Colonic mucosa (tissue), 4 donors: ENCODE measurements around the gene BRD3OS. TPM values are rescaled to one million over a fixed set of nuclear protein-coding genes. Genes with fewer than 3 reads are reported as not detected.

Source experiments
- DNase-seq: peaks from one replicate; pipeline ENCODE4 v3.0.0-alpha.2; 2020
- H3K27ac ChIP-seq: fragments of 200-600 bp; one replicate; pipeline ENCODE4 v1.8.0; 2021
- H3K27me3 ChIP-seq: fragments of 200-600 bp; one replicate; pipeline ENCODE4 v1.8.0; 2021
- H3K36me3 ChIP-seq: fragments of 200-600 bp; one replicate; pipeline ENCODE4 v1.8.0; 2021
- H3K4me1 ChIP-seq: fragments of 200-600 bp; one replicate; pipeline ENCODE4 v1.8.0; 2021; ENCODE audit warnings: mild to moderate bottlenecking
- H3K4me3 ChIP-seq: fragments of 200-600 bp; one replicate; pipeline ENCODE4 v1.8.0; 2021
- H3K9ac ChIP-seq, 2 donors: one replicate each; pipeline ENCODE4 v1.7.0; 2013; ENCODE audit warnings: control low read depth in 2 of 2, low read depth in 2 of 2, low read length in 2 of 2
- H3K9me3 ChIP-seq: fragments of 200-600 bp; one replicate; pipeline ENCODE4 v1.8.0; 2021
- CTCF ChIP-seq: fragments of 200-600 bp; IDR thresholded peaks from one replicate; pipeline ENCODE4 v1.8.0; 2022; ENCODE audit warnings: antibody characterized with exemption, mild to moderate bottlenecking
- intact Hi-C: fragments of 100-400 bp; cut with DNase I; formaldehyde crosslinking; loops from one replicate; pipeline ENCODE4 v1.14.1; 2022
- total RNA-seq, 2 donors: library from RNA; stranded (reverse); fragmentation: NEBNext Ultra II Directional in 1 of 2; extraction: Animal tissue kit (Norgen Biotek cat#: 25700) in 1 of 2; gene quantifications; one replicate each; pipeline ENCODE4 v1.2.1, GENCODE V29; 2021
- donor health status: healthy.
- donor health status: DM: no; HTN: no; CAD: no.
- donor health status: DM: no; HTN: no; CAD: no.

Gene BRD3OS
- total RNA-seq, 2 donors from 2014 or later: 5.2 to 6.9 TPM

- no peak for TF ChIP-seq CTCF
- no peak overlapping the region for H3K9ac ChIP-seq
- no peak for DNase-seq
- H3K36me3 ChIP-seq: no peaks in the 10 kb centered on the region
- intact Hi-C loops: no loop called here
- no peak overlapping the region for H3K27ac ChIP-seq
- H3K4me3 ChIP-seq: no peak overlapping the region
- H3K4me1 ChIP-seq: peaks cover 10% of the 10 kb centered on the region
- H3K27me3 ChIP-seq: no peaks in the 10 kb centered on the region
- H3K9me3 ChIP-seq: no peaks in the 10 kb centered on the region
These were observed 35.9 kb downstream of the BRD3OS start for GRCh38 chr9:134061019-134061687.

DNA sequence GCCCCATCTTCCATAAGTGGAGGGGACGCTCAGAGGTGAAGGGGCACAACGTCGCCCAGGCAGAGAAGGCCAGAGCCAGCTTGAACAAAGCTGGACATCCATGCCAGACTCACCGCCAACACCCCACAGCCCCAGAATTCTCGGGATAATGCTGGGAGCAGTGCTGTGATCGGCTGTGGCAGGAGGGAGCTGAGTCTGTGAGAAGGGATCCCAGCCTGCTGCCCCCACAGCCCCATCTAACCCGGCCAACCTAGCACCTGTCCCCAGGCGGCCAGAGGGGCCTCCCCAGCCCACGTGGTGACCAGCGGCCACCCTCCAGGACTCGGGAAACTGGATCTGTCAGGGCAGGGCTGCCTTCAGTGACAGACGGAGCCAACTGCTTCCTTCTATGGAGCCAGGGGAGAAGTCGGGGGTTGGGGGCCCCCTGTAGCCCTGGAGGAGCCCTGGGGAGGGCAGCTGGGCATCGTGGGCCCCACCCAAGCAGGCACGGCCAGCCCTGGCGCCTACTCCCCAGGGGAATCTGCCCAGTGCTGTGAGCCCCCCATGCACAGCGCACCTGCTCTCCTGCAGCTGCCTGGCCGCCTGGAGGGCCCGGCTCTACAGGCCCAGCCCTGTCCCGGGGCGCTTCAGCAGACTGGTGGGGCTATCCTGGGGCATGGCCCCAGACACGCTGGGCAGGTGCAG lies 36.5 kb downstream of the BRD3OS start:
- intact Hi-C loops: no loop called here
- no peak for DNase-seq
- Histone ChIP-seq H3K36me3 (no peaks in the 10 kb centered on the region), H3K27me3 (no peaks in the 10 kb centered on the region), H3K4me1 (peaks cover 3% of the 10 kb centered on the region), H3K27ac (no peak overlapping the region), H3K4me3 (no peak overlapping the region), H3K9ac (no peak overlapping the region), H3K9me3 (no peaks in the 10 kb centered on the region)
- TF ChIP-seq CTCF: no peak

- Histone ChIP-seq H3K27ac (no peak overlapping the region), H3K36me3 (no peaks in the 10 kb centered on the region), H3K9me3 (no peaks in the 10 kb centered on the region), H3K27me3 (no peaks in the 10 kb centered on the region), H3K4me3 (no peak overlapping the region), H3K4me1 (peaks cover 3% of the 10 kb centered on the region), H3K9ac (no peak overlapping the region)
- no peak for TF ChIP-seq CTCF
- DNase-seq: no peak
- intact Hi-C loops: no loop called here
These were observed 37.3 kb downstream of the BRD3OS start for GRCh38 chr9:134062461-134063087.

GRCh38 chr9:134063088-134063570 lies 37.8 kb downstream of the BRD3OS start:
- Histone ChIP-seq H3K4me3 (no peak overlapping the region), H3K27ac (no peak overlapping the region), H3K4me1 (peaks cover 3% of the 10 kb centered on the region), H3K36me3 (no peaks in the 10 kb centered on the region), H3K9me3 (no peaks in the 10 kb centered on the region), H3K27me3 (no peaks in the 10 kb centered on the region), H3K9ac (no peak overlapping the region)
- no peak for DNase-seq
- intact Hi-C loops: no loop called here
- TF ChIP-seq CTCF: no peak

- Histone ChIP-seq H3K9me3 (no peaks in the 10 kb centered on the region), H3K9ac (no peak overlapping the region)
- no peak for DNase-seq
These were observed 38.5 kb downstream of the BRD3OS start for GRCh38 chr9:134063571-134064450.

More at GRCh38 chr9:134063571-134064450, 38.5 kb downstream of the BRD3OS start:
- Histone ChIP-seq H3K36me3 (no peaks in the 10 kb centered on the region), H3K4me1 (peaks cover 3% of the 10 kb centered on the region), H3K27me3 (no peaks in the 10 kb centered on the region), H3K27ac (no peak overlapping the region), H3K4me3 (no peak overlapping the region)
- intact Hi-C loops: no loop called here
- no peak for TF ChIP-seq CTCF
